ENCODE data around the gene GNPAT. TPM values are rescaled to one million over a fixed set of nuclear protein-coding genes. Genes with fewer than 3 reads are reported as not detected.

The GNPAT gene
- total and polyA plus RNA-seq, 2 of the 8 experiments (the other 6 are each of a cell fraction or from before 2014, with no cell fraction given), result 22.9 to 47.4 TPM

GRCh38 chr1:231278100-231278790 is 37.2 kb downstream of the GNPAT start (continued):
- TF ChIP-seq USF2 (IDR thresholded peaks at IDR 0.05; ENCODE audit: low read length), result no peak
- no peak for TF ChIP-seq TCF12 (IDR thresholded peaks at IDR 0.05; ENCODE audit: low read depth, low read length)
- TF ChIP-seq E2F6 (IDR thresholded peaks at IDR 0.05), result no peak
- TF ChIP-seq RNF2 (IDR thresholded peaks at IDR 0.05; ENCODE audit: borderline replicate concordance, low read depth, low read length, missing control alignments, poor library complexity, severe bottlenecking), result no peak
